Dedifferentiated amniotic fluid mesenchymal stem cell (primary cell): ENCODE measurements around the gene PIPOX.

ENCODE experiments used
- DNase-seq: peaks from one replicate; pipeline ENCODE4 v3.0.0-alpha.2; 2016; ENCODE audit errors: extremely low spot score

The PIPOX gene

GRCh38 chr17:29019475-29020181, 23.3 kb upstream of the PIPOX start:
- DNase-seq: no peak

DNA sequence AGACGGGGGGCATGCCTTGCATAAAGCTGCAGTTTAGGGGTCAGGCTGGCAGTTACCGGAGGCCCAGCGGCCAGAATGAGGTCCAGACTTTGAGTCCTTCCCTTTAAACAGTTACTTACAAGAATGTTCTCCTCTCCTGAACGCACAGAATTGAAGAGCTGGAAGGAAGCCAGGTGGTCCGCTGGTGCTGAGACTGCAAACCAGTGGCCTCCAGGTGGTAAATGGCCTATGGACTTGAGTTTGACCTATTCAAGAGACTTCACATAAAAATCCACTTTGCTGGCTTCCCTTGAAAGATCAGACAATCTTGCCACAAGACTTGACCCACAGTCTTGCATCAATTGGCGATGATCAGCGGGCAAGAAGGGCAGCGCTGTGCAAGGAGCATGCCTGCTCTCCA, 22.4 kb upstream of the PIPOX start:
- no peak for DNase-seq

- no peak for DNase-seq
Observed at GRCh38 chr17:29021226-29021625, 21.7 kb upstream of the PIPOX start.

DNA sequence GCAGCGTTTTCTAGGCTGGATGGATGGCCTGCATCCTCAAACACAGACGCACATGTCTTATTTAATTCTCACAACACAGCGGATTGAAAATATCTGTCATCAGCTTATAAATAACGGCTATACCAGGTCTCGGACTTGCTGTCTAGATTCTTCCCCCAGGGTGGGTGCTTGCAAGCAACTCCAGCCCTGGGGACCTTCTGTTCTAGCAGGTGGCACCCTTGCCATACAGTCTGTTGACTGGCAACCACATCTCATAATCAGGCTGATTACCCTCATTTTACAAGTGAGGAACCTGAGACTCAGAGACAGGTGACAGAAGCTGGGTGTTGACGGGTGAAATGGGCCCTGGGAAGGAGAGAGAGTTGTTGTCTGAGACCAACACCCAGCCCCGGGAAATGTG, 20.9 kb upstream of the PIPOX start:
- no peak for DNase-seq

GRCh38 chr17:29024316-29024952, 18.5 kb upstream of the PIPOX start:
- DNase-seq: no peak

DNA sequence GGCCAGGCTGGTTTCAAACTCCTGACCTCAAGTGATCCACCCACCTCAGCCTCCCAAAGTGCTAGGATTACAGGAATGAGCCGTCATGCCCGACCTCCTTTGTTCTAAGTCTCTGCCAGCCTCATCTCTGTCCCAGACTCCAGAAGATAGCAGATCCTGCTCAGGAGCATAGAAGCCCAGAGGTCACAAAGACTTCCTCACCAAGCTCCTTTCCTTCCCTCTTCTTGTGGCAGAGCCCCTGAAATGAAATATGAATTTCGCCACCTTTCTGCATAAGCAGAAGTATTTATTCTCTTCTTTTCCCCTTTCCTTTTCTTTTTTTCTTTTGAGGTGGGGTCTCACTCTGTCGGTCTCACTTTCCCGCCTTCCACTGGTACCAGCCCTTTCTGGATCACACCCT, 11.5 kb upstream of the PIPOX start:
- DNase-seq: no peak

DNA sequence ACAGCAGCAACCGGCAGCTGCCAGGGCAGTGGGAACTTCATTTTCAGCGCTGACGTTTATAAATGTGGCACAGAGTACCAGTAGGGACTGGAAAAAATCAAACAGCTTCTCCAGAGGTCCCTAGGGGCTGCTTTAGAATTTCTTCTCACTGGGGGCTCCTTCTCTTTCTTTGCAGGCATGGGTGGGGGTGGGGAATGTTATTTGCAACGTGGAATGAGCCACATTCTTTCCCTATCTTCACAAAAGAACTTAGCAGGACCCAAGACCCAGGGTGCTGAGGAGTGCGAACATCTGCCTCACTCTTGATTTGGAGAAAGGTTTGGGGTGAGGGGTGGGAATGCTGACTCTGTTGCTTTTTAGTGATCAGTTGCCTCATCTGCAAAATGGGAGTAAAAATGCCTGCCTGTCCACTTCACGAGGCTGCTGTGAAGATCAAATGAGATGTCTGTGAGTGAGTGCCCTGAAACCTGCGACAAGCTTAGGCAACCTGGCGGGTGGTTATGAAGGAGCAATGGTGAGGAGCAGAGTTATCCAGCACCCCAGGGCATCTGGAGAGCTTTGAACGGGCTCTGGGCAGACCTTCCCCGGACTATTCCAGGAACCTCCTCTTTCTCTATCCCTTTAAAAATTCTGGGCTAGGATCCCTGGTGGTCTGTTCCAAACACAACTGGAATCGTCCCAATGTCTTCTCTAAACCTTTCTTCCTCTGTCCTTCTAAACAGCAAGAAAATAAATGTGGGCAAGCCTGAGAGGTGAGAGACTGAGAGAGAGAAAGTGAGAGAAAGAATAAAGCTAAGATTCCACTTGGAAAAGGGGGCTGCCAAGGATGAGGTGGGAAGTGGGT, 10.7 kb upstream of the PIPOX start:
- no peak for DNase-seq

- no peak for DNase-seq
Observed at GRCh38 chr17:29032857-29033197, 10.1 kb upstream of the PIPOX start.

DNA sequence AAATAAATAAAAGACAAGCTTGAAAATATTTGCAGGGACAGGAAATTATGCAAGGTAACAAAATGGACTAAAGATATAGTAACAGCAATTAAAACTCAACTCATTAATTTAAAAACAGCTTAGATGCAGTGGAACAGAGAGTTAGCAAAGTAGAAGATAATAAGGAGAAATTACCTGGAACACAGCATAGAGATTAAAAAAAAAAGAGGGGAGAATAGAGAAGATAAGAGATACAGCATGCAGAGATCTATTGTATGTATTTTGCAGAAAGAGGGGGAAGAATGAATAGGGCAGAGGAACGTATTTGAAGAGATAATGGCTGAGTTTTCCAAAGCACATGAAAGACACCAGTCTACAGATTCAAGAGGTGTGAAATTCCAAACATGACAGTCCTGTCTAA, 8.4 kb upstream of the PIPOX start:
- DNase-seq: no peak

- no peak for DNase-seq
Observed at GRCh38 chr17:29036584-29036983, 6.4 kb upstream of the PIPOX start.

- DNase-seq: no peak
Observed at GRCh38 chr17:29037739-29038084, 5.2 kb upstream of the PIPOX start.

GRCh38 chr17:29038085-29038795, 4.7 kb upstream of the PIPOX start:
- DNase-seq: no peak

DNA sequence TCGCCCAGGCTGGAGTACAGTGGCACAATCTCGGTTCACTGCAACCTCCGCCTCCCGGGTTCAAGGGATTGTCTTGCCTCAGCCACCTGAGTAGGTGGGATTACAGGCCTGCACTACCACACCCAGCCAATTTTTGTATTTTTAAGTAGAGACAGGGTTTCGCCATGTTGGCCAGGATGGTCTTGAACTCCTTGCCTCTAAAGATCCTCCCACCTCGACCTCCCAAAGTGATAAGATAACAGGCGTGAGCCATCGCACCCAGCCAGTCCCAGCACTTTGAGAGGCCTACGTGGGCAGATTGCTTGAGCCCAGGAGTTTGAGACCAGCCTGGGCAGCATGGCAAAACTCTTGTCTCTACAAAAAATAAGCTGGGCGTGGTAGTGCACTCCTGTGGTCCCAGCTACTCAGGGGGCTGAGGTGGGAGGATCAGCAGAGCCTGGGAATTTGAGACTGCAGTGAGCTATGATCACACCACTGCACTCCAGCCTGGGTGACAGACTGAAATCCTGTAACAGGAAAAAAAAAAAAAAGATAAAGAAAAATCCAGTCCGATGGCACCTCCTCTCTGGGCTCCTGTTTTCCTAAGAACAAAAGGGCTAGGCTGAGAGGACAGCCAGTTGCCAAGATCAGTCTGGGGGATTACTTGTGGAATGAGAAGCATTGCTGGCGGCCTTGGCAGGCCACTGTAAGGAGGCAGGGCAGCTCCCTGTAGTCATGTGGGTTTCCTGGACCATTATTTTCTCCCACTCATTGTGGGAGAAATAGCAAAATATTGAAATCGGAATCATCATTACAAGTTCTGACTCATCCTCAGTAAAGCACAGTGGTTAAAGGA, 3.0 kb upstream of the PIPOX start:
- peak; percentile 87 for DNase-seq

- no peak for DNase-seq
Observed at GRCh38 chr17:29041091-29041490, 1.9 kb upstream of the PIPOX start.

- no peak for DNase-seq
Observed at GRCh38 chr17:29041571-29041970, 1.4 kb upstream of the PIPOX start.

GRCh38 chr17:29042026-29042678, 789 bp upstream of the PIPOX start:
- DNase-seq: no peak

DNA sequence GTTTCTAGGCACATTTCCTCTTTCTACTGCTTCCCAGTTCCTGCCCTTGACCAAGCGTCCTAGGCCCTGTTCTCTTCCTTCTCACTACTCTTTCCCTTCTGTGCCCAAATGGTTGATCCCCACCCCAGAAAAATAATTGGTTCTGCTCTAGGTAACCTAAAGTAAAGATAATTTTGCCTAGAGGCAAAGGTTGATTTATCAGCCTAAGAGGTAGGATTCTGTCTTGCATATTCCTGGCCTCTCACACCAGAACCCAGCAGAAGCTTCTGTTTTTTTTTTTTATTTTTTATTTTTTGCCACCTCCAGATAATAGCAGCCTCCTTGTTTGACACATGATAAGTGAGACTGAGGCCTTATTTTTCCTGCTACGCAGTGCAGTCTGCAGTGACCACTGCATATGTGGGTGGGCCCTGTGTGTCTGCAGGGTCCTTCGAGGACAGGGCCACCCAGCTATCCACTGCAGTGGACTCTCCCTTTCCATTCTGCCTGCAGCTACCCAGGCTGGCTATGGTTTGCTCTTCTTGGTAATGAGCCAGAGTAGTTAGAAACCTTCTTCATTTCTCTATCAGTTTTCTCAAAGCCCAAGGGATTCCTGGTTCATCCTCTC, 701 bp downstream of the PIPOX start:
- no peak for DNase-seq

- DNase-seq: no peak
Observed at GRCh38 chr17:29045026-29045425, 2.1 kb downstream of the PIPOX start.

DNA sequence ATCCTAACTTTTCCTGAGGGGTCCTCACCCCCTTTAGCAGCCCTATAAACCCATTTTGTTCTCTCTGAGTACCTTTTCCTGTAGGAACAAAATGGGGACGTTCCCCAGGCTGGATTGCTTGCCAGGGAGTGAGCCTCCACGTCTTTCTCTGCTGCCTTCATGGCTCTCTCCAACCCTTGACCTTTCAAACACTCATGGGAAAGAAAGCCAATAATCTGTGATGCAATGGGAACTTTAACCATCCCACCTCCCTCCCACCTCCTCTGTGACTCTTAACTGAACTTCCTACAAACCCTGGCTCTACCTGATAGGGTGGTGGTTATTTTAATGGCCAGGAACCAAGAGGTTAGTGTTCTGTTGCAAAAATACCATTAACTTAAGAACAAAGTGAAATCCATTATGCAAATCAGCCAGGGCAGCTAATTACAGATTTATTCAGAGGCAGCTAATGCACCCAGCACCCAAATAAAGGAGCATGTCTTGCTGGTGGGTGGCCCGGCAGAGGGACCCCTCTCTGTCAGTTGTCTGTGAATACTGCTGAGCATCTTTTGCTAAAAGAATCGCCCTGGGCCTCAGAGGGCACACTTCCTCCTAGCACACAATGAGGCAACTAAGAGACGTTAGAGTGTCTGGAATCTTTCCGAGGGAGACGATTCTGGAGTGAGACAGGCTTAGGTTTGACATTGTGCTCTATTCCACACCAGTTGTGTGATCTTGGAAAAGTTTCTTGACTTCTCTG, 3.0 kb downstream of the PIPOX start:
- DNase-seq: no peak

- DNase-seq: no peak
Observed at GRCh38 chr17:29046473-29046839, 3.5 kb downstream of the PIPOX start.
